Stimulated activated CD8-positive, alpha-beta memory T cell treated with anti-CD3 and anti-CD28 coated beads, Interleukin-15, amount 100 ng/mL, for 1 hour (primary cell): ENCODE measurements around the gene ZBTB20.

ENCODE experiments used
- DNase-seq: peaks from one replicate; pipeline ENCODE4 v3.0.0-alpha.2; 2020; ENCODE audit warnings: low read depth

Gene ZBTB20

GRCh38 chr3:114867835-114868503 lies 279.1 kb downstream of the ZBTB20 start:
- no peak for DNase-seq

- no peak for DNase-seq
Measured at GRCh38 chr3:114867359-114867758, 279.7 kb downstream of the ZBTB20 start.

GRCh38 chr3:114866430-114866829 lies 280.7 kb downstream of the ZBTB20 start:
- no peak for DNase-seq

- no peak for DNase-seq
Measured at GRCh38 chr3:114864970-114865369, 282.1 kb downstream of the ZBTB20 start.

GRCh38 chr3:114863848-114864247 lies 283.2 kb downstream of the ZBTB20 start:
- DNase-seq, result no peak

GRCh38 chr3:114861666-114862065 lies 285.4 kb downstream of the ZBTB20 start:
- no peak for DNase-seq

GRCh38 chr3:114860531-114860930 lies 286.6 kb downstream of the ZBTB20 start:
- DNase-seq, result no peak

GRCh38 chr3:114858329-114858728 lies 288.8 kb downstream of the ZBTB20 start:
- no peak for DNase-seq

GRCh38 chr3:114857299-114857701 lies 289.8 kb downstream of the ZBTB20 start:
- DNase-seq, result no peak

- DNase-seq, result no peak
Measured at GRCh38 chr3:114856835-114857234, 290.3 kb downstream of the ZBTB20 start.

GRCh38 chr3:114855839-114856238 lies 291.2 kb downstream of the ZBTB20 start:
- DNase-seq, result no peak

- DNase-seq, result no peak
Measured at GRCh38 chr3:114852966-114853365, 294.1 kb downstream of the ZBTB20 start.

GRCh38 chr3:114850898-114851297 lies 296.2 kb downstream of the ZBTB20 start:
- DNase-seq, result no peak

- no peak for DNase-seq
Measured at GRCh38 chr3:114848643-114849350, 298.3 kb downstream of the ZBTB20 start.

GRCh38 chr3:114848082-114848481 lies 299.0 kb downstream of the ZBTB20 start:
- no peak for DNase-seq

- DNase-seq, result no peak
Measured at GRCh38 chr3:114847564-114847963, 299.5 kb downstream of the ZBTB20 start.

- DNase-seq, result no peak
Measured at GRCh38 chr3:114846779-114847178, 300.3 kb downstream of the ZBTB20 start.

- DNase-seq, result no peak
Measured at GRCh38 chr3:114846252-114846651, 300.8 kb downstream of the ZBTB20 start.

- DNase-seq, result no peak
Measured at GRCh38 chr3:114841515-114841914, 305.6 kb downstream of the ZBTB20 start.

- DNase-seq, result no peak
Measured at GRCh38 chr3:114839476-114839875, 307.6 kb downstream of the ZBTB20 start.

GRCh38 chr3:114838025-114838424 lies 309.1 kb downstream of the ZBTB20 start:
- no peak for DNase-seq

- no peak for DNase-seq
Measured at GRCh38 chr3:114834175-114834940, 312.7 kb downstream of the ZBTB20 start.

- DNase-seq, result no peak
Measured at GRCh38 chr3:114831861-114832260, 315.2 kb downstream of the ZBTB20 start.
